ENCODE measurements around the gene MB. TPM values are rescaled to one million over a fixed set of nuclear protein-coding genes. Genes with fewer than 3 reads are reported as not detected.
"Not testable (repeated sequence)": the region's sequence is repeated elsewhere in the genome, so short reads cannot be mapped to it uniquely, and the experiment has no call there.

Gene MB
- total RNA-seq, 2 experiments from 2014 or later, result not detected

- TF ChIP-seq, protein P1, sequence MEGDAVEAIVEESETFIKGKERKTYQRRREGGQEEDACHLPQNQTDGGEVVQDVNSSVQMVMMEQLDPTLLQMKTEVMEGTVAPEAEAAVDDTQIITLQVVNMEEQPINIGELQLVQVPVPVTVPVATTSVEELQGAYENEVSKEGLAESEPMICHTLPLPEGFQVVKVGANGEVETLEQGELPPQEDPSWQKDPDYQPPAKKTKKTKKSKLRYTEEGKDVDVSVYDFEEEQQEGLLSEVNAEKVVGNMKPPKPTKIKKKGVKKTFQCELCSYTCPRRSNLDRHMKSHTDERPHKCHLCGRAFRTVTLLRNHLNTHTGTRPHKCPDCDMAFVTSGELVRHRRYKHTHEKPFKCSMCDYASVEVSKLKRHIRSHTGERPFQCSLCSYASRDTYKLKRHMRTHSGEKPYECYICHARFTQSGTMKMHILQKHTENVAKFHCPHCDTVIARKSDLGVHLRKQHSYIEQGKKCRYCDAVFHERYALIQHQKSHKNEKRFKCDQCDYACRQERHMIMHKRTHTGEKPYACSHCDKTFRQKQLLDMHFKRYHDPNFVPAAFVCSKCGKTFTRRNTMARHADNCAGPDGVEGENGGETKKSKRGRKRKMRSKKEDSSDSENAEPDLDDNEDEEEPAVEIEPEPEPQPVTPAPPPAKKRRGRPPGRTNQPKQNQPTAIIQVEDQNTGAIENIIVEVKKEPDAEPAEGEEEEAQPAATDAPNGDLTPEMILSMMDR (IDR thresholded peaks at IDR 0.05), result no peak
- Histone ChIP-seq H3K4me3 (ENCODE audit: low read length) (no peak overlapping the region), H3K9me3 (ENCODE audit: control insufficient read depth in 1 of 2, insufficient read depth in 1 of 2, low read length in 2 of 2) (no peaks in the 10 kb centered on the region), H3K27me3 (ENCODE audit: control insufficient read depth in 1 of 2, insufficient read depth in 2 of 2, low read length in 2 of 2) (no peaks in the 10 kb centered on the region), H3K4me1 (ENCODE audit: insufficient read depth, low read length) (peaks cover 17% of the 10 kb centered on the region), H3K27ac (ENCODE audit: low read depth in 1 of 2, low read length in 2 of 2) (no peak overlapping the region), H3K36me3 (ENCODE audit: insufficient read depth, low read length) (no peaks in the 10 kb centered on the region)
- DNase-seq (no peak), ATAC-seq (ENCODE audit: poor library complexity) (no peak)
- intact Hi-C loops (cut with DNase I, micrococcal nuclease), result no loop called here
- Mint-ChIP-seq H3K27me3 (peaks cover 9% of the 10 kb centered on the region), H3K27ac (no peak overlapping the region), H3K4me3 (no peak overlapping the region), H3K36me3 (ENCODE audit: low read depth) (no peaks in the 10 kb centered on the region), H3K4me1 (ENCODE audit: low read depth) (peaks cover 18% of the 10 kb centered on the region), H3K9me3 (no peaks in the 10 kb centered on the region)
- ChIA-PET POLR2A (no interaction called here), CTCF (no interaction called here)
Measured at GRCh38 chr22:35624547-35624946, 7.4 kb upstream of the MB start.

- POLR2A ChIA-PET; H3K9me3 Mint-ChIP-seq; H3K27me3 Mint-ChIP-seq; H3K9me3 ChIP-seq (ENCODE audit: control insufficient read depth in 1 of 2, insufficient read depth in 1 of 2, low read length in 2 of 2); CTCF ChIA-PET; H3K27ac Mint-ChIP-seq; ATAC-seq (ENCODE audit: poor library complexity); H3K36me3 ChIP-seq (ENCODE audit: insufficient read depth, low read length); H3K27ac ChIP-seq (ENCODE audit: low read depth in 1 of 2, low read length in 2 of 2); H3K4me3 Mint-ChIP-seq; H3K36me3 Mint-ChIP-seq (ENCODE audit: low read depth); DNase-seq; H3K4me3 ChIP-seq (ENCODE audit: low read length); H3K27me3 ChIP-seq (ENCODE audit: control insufficient read depth in 1 of 2, insufficient read depth in 2 of 2, low read length in 2 of 2): not testable (repeated sequence)
- intact Hi-C loops (cut with DNase I, micrococcal nuclease), result loop anchor here (1.0 to 2.0 kb wide), 4 partner anchors 193 to 500 kb away; no protein-coding TSS in a partner anchor
- peaks cover 15% of the 10 kb centered on the region for H3K4me1 ChIP-seq (ENCODE audit: insufficient read depth, low read length)
- H3K4me1 Mint-ChIP-seq (ENCODE audit: low read depth), result peaks cover 15% of the 10 kb centered on the region
Measured at GRCh38 chr22:35623885-35624284, 6.8 kb upstream of the MB start.

GRCh38 chr22:35622191-35622913, 5.2 kb upstream of the MB start:
- Mint-ChIP-seq H3K27ac (no peak overlapping the region), H3K27me3 (peaks cover 9% of the 10 kb centered on the region), H3K9me3 (no peaks in the 10 kb centered on the region), H3K36me3 (ENCODE audit: low read depth) (no peaks in the 10 kb centered on the region), H3K4me1 (ENCODE audit: low read depth) (peaks cover 10% of the 10 kb centered on the region), H3K4me3 (no peak overlapping the region)
- H3K4me3 ChIP-seq (ENCODE audit: low read length), result no peak overlapping the region
- H3K9me3 ChIP-seq (ENCODE audit: control insufficient read depth in 1 of 2, insufficient read depth in 1 of 2, low read length in 2 of 2), result no peaks in the 10 kb centered on the region
- intact Hi-C loops (cut with DNase I, micrococcal nuclease), result loop anchor here in 1 of 2 experiments (2.0 kb wide), 2 partner anchors 192 to 272 kb away; no protein-coding TSS in a partner anchor
- no peak for DNase-seq
- H3K27ac ChIP-seq (ENCODE audit: low read depth in 1 of 2, low read length in 2 of 2), result no peak overlapping the region
- TF ChIP-seq, protein P1 (IDR thresholded peaks at IDR 0.05), result no peak
- peaks cover 9% of the 10 kb centered on the region for H3K4me1 ChIP-seq (ENCODE audit: insufficient read depth, low read length)
- H3K27me3 ChIP-seq (ENCODE audit: control insufficient read depth in 1 of 2, insufficient read depth in 2 of 2, low read length in 2 of 2), result no peaks in the 10 kb centered on the region
- no peak for ATAC-seq (ENCODE audit: poor library complexity)
- H3K36me3 ChIP-seq (ENCODE audit: insufficient read depth, low read length), result no peaks in the 10 kb centered on the region
- ChIA-PET CTCF (no interaction called here), POLR2A (no interaction called here)

DNA sequence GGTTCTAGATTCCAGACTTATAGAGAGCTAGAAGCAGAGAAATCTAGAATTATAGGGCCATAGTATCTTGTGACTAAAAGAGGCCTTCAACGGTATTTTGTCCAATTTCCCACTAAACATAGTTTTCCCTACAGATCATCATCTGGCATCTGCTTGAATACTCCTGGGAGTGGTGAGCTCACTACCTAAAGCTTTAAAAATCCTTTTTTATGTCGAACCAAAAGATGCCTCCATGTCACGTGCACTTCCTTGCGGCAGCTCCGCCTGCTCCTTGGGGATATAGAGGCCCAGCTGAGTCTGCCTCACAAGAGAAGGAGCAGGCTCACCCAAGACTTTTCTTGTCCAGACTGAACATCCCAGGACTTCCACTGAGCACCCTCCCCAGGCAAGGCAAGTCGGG, 4.3 kb upstream of the MB start:
- peaks cover 4% of the 10 kb centered on the region for H3K4me1 Mint-ChIP-seq (ENCODE audit: low read depth)
- H3K4me3 Mint-ChIP-seq, result no peak overlapping the region
- peaks cover 9% of the 10 kb centered on the region for H3K27me3 Mint-ChIP-seq
- no peak overlapping the region for H3K27ac ChIP-seq (ENCODE audit: low read depth in 1 of 2, low read length in 2 of 2)
- ChIA-PET POLR2A (no interaction called here), CTCF (interaction anchor here (0.6 kb wide), 1 partner anchor 493 kb away, joined by 3 read pairs; no protein-coding TSS in a partner anchor)
- H3K9me3 ChIP-seq (ENCODE audit: control insufficient read depth in 1 of 2, insufficient read depth in 1 of 2, low read length in 2 of 2), result no peaks in the 10 kb centered on the region
- H3K36me3 Mint-ChIP-seq (ENCODE audit: low read depth), result no peaks in the 10 kb centered on the region
- H3K4me3 ChIP-seq (ENCODE audit: low read length), result no peak overlapping the region
- intact Hi-C loops (cut with DNase I, micrococcal nuclease), result no loop called here
- no peak for DNase-seq
- TF ChIP-seq, protein P1 (IDR thresholded peaks at IDR 0.05), result no peak
- H3K27ac Mint-ChIP-seq, result no peak overlapping the region
- no peaks in the 10 kb centered on the region for H3K27me3 ChIP-seq (ENCODE audit: control insufficient read depth in 1 of 2, insufficient read depth in 2 of 2, low read length in 2 of 2)
- ATAC-seq (ENCODE audit: poor library complexity), result no peak
- no peaks in the 10 kb centered on the region for H3K36me3 ChIP-seq (ENCODE audit: insufficient read depth, low read length)
- H3K9me3 Mint-ChIP-seq, result no peaks in the 10 kb centered on the region
- peaks cover 4% of the 10 kb centered on the region for H3K4me1 ChIP-seq (ENCODE audit: insufficient read depth, low read length)
